Glutamatergic neuron (in vitro differentiated cells): Measurements from ENCODE around the gene SPACA1. TPM values are rescaled to one million over a fixed set of nuclear protein-coding genes. Genes with fewer than 3 reads are reported as not detected.

Experiments used
- DNase-seq: peaks from one replicate; pipeline ENCODE4 v3.0.0; 2022
- H3K27ac Mint-ChIP-seq: one replicate; pipeline ENCODE4 v1.8.0; 2020; ENCODE audit warnings: mild to moderate bottlenecking, mixed read lengths, inconsistent platforms; ENCODE audit not compliant: unreplicated experiment
- H3K27me3 Mint-ChIP-seq: one replicate; pipeline ENCODE4 v1.8.0; 2020; ENCODE audit warnings: mild to moderate bottlenecking, moderate library complexity, mixed read lengths, inconsistent platforms; ENCODE audit not compliant: unreplicated experiment
- H3K36me3 Mint-ChIP-seq: one replicate; pipeline ENCODE4 v1.8.0; 2020; ENCODE audit warnings: mild to moderate bottlenecking, mixed read lengths, inconsistent platforms; ENCODE audit not compliant: unreplicated experiment
- H3K4me1 Mint-ChIP-seq: one replicate; pipeline ENCODE4 v1.8.0; 2020; ENCODE audit warnings: mild to moderate bottlenecking, low read depth, mixed read lengths, inconsistent platforms; ENCODE audit not compliant: unreplicated experiment
- H3K4me3 Mint-ChIP-seq: one replicate; pipeline ENCODE4 v1.8.0; 2020; ENCODE audit warnings: mild to moderate bottlenecking, mixed read lengths, inconsistent platforms; ENCODE audit not compliant: unreplicated experiment
- H3K9me3 Mint-ChIP-seq: one replicate; pipeline ENCODE4 v1.8.0; 2020; ENCODE audit warnings: mild to moderate bottlenecking, moderate library complexity, mixed read lengths, inconsistent platforms; ENCODE audit not compliant: unreplicated experiment
- total RNA-seq: library from RNA; stranded (reverse); fragmentation: NEBNext Ultra II Directional; extraction: Animal tissue kit (Norgen Biotek cat#: 25700); gene quantifications from one replicate; pipeline ENCODE4 v1.2.1, GENCODE V29; 2021; ENCODE audit not compliant: unreplicated experiment
- TF ChIP-seq, protein P1 (sequence below): fragments of 200-600 bp; sonication (generic); IDR thresholded peaks from one replicate; pipeline ENCODE4 v1.5.0; 2021; ENCODE audit not compliant: partially characterized antibody, unreplicated experiment

SPACA1 gene
- total RNA-seq, 1 donor from 2014 or later = not detected

- DNase-seq = no peak
- no peak overlapping the region for H3K4me3 Mint-ChIP-seq
- no peak overlapping the region for H3K27ac Mint-ChIP-seq
- TF ChIP-seq, protein P1, sequence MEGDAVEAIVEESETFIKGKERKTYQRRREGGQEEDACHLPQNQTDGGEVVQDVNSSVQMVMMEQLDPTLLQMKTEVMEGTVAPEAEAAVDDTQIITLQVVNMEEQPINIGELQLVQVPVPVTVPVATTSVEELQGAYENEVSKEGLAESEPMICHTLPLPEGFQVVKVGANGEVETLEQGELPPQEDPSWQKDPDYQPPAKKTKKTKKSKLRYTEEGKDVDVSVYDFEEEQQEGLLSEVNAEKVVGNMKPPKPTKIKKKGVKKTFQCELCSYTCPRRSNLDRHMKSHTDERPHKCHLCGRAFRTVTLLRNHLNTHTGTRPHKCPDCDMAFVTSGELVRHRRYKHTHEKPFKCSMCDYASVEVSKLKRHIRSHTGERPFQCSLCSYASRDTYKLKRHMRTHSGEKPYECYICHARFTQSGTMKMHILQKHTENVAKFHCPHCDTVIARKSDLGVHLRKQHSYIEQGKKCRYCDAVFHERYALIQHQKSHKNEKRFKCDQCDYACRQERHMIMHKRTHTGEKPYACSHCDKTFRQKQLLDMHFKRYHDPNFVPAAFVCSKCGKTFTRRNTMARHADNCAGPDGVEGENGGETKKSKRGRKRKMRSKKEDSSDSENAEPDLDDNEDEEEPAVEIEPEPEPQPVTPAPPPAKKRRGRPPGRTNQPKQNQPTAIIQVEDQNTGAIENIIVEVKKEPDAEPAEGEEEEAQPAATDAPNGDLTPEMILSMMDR = no peak
- no peaks in the 10 kb centered on the region for H3K27me3 Mint-ChIP-seq
- peaks cover 6% of the 10 kb centered on the region for H3K4me1 Mint-ChIP-seq
- H3K36me3 Mint-ChIP-seq = peaks cover 11% of the 10 kb centered on the region
- H3K9me3 Mint-ChIP-seq = peaks cover 8% of the 10 kb centered on the region
Measured at GRCh38 chr6:88024696-88025095, 22.9 kb upstream of the SPACA1 start.

DNA sequence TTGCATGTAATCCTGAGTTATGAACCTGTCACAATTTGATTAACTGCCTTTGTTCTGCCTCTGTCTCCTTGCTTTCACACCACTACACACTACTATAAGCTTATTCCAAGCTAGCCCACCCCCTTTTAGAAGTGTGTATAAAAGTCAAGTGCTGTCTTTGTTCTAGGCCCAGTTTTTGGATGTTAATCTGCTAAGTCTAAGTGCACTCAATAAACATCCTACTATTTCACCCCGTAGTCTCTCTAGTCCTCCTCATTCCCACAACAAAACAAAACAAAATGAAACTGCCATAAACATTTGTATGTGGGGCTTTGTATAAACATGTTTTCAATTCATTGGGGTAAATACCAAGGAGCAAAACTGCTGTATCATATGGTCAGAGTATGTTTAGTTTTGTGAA is 16.1 kb upstream of the SPACA1 start:
- Mint-ChIP-seq H3K9me3 (peaks cover 16% of the 10 kb centered on the region), H3K4me3 (no peak overlapping the region), H3K27me3 (no peaks in the 10 kb centered on the region), H3K27ac (no peak overlapping the region), H3K4me1 (no peaks in the 10 kb centered on the region), H3K36me3 (peaks cover 22% of the 10 kb centered on the region)
- no peak for DNase-seq
- TF ChIP-seq, protein P1 = no peak

- DNase-seq = no peak
- Mint-ChIP-seq H3K27me3 (peaks cover 5% of the 10 kb centered on the region), H3K27ac (no peak overlapping the region), H3K9me3 (peaks cover 3% of the 10 kb centered on the region), H3K4me3 (no peak overlapping the region), H3K4me1 (no peaks in the 10 kb centered on the region), H3K36me3 (peaks cover 3% of the 10 kb centered on the region)
- TF ChIP-seq, protein P1 = no peak
Measured at GRCh38 chr6:88044530-88044929, 3.1 kb upstream of the SPACA1 start.

- Mint-ChIP-seq H3K27ac (no peak overlapping the region), H3K4me3 (no peak overlapping the region), H3K4me1 (no peaks in the 10 kb centered on the region), H3K9me3 (peaks cover 3% of the 10 kb centered on the region), H3K36me3 (peaks cover 3% of the 10 kb centered on the region), H3K27me3 (peaks cover 5% of the 10 kb centered on the region)
- TF ChIP-seq, protein P1 = no peak
- no peak for DNase-seq
Measured at GRCh38 chr6:88045521-88046136, 2.0 kb upstream of the SPACA1 start.

DNA sequence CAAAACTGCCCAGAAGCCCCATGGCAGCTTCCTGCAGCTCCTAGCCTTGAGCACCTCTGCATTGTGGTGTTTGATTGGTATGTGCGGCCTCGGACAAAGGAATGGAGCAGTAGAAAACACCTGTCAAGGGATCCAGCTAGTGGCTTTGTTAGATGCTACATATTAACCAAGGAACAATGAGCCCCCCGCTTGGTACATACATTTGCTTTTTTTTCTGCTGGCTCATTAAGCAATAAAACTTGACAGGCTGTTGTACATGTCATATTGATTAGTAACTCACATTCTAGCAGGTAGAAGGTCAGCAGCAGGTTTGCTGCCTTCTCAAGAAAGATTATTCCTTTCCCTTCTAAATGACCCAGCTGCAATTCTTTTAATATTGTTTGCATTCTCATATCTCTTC is 937 bp downstream of the SPACA1 start:
- no peak overlapping the region for H3K4me3 Mint-ChIP-seq

More for the DNA sequence above, 937 bp downstream of the SPACA1 start:
- Mint-ChIP-seq H3K27ac (no peak overlapping the region), H3K9me3 (peaks cover 3% of the 10 kb centered on the region), H3K36me3 (peaks cover 3% of the 10 kb centered on the region), H3K4me1 (no peaks in the 10 kb centered on the region), H3K27me3 (peaks cover 5% of the 10 kb centered on the region)
- DNase-seq = no peak
- TF ChIP-seq, protein P1 = no peak
